ENCODE data around the gene SYNE1. TPM values are rescaled to one million over a fixed set of nuclear protein-coding genes. Genes with fewer than 3 reads are reported as not detected.

SYNE1 gene
- total RNA-seq, 2 experiments from 2014 or later: 74.6 to 140 TPM

DNA sequence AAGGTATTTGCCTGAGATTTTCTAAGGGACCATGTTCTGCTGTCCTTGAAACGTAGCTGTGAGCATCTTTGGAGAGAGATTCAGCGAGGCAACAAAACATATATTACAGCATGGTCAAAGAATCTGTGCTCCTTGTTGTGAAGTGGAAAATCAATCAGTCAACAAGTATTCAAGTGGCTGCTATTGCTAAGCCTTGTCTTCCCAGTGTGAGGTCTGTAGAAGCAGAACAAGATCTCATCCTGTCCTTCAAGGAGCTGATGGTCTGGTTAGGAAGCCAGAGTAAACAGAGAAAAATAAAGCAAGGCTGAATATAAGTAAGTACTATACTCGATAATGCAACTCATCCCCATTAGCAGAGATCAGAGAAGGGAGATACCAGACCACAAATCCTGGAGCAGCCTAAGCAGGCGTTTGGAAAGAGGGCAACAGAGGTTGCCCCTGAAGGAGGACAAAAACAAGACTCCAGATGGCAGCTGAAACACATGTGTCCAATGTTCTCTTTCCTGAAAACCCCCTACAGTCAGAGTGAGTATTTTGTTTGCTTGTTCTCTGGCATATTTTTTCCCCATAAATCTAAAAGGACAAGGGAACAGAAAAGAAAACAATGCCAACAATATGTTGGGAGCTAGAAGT lies 392.0 kb downstream of the SYNE1 start:
- TF ChIP-seq, protein P1, sequence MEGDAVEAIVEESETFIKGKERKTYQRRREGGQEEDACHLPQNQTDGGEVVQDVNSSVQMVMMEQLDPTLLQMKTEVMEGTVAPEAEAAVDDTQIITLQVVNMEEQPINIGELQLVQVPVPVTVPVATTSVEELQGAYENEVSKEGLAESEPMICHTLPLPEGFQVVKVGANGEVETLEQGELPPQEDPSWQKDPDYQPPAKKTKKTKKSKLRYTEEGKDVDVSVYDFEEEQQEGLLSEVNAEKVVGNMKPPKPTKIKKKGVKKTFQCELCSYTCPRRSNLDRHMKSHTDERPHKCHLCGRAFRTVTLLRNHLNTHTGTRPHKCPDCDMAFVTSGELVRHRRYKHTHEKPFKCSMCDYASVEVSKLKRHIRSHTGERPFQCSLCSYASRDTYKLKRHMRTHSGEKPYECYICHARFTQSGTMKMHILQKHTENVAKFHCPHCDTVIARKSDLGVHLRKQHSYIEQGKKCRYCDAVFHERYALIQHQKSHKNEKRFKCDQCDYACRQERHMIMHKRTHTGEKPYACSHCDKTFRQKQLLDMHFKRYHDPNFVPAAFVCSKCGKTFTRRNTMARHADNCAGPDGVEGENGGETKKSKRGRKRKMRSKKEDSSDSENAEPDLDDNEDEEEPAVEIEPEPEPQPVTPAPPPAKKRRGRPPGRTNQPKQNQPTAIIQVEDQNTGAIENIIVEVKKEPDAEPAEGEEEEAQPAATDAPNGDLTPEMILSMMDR (conservative IDR thresholded peaks at IDR 0.05; ENCODE audit: low read length): no peak
- Histone ChIP-seq H4K20me1 (ENCODE audit: insufficient read depth, low read length) (no peaks in the 10 kb centered on the region), H3K9me2 (ENCODE audit: insufficient read depth, low read length) (no peaks in the 10 kb centered on the region), H2AFZ (ENCODE audit: low read length) (no peak overlapping the region), H3K27ac (ENCODE audit: low read depth, low read length, poor library complexity, severe bottlenecking) (no peak overlapping the region), H3K79me2 (ENCODE audit: insufficient read depth, low read depth, low read length) (no peaks in the 10 kb centered on the region), H3K9me3 (ENCODE audit: low read length) (no peaks in the 10 kb centered on the region), H3K4me2 (ENCODE audit: low read length) (no peak overlapping the region), H3K36me3 (ENCODE audit: insufficient read depth, low read length) (peaks cover 71% of the 10 kb centered on the region), H3K4me1 (ENCODE audit: insufficient read depth, low read length, poor library complexity, severe bottlenecking) (no peaks in the 10 kb centered on the region), H3K4me3 (ENCODE audit: low read depth, low read length, poor library complexity, severe bottlenecking) (no peak overlapping the region)
- POLR2A ChIA-PET: interaction anchor here (0.6 kb wide), 1 partner anchor 496 kb away, joined by 5 read pairs; no protein-coding TSS in a partner anchor
- no peak for DNase-seq (ENCODE audit: low spot score)
- no TSS peak for BruUV-seq (replicated peaks)
- intact Hi-C loops (cut with micrococcal nuclease; ENCODE audit: unreplicated experiment): no loop called here
- CTCF ChIA-PET (ENCODE audit: unreplicated experiment): no interaction called here

GRCh38 chr6:152241013-152241766 lies 396.0 kb downstream of the SYNE1 start:
- Histone ChIP-seq H3K36me3 (ENCODE audit: insufficient read depth, low read length) (peaks cover 82% of the 10 kb centered on the region), H3K9me2 (ENCODE audit: insufficient read depth, low read length) (no peaks in the 10 kb centered on the region)
- CTCF ChIA-PET (ENCODE audit: unreplicated experiment): no interaction called here

More at GRCh38 chr6:152241013-152241766, 396.0 kb downstream of the SYNE1 start:
- Histone ChIP-seq H3K4me1 (ENCODE audit: insufficient read depth, low read length, poor library complexity, severe bottlenecking) (no peaks in the 10 kb centered on the region), H3K79me2 (ENCODE audit: insufficient read depth, low read depth, low read length) (no peaks in the 10 kb centered on the region), H4K20me1 (ENCODE audit: insufficient read depth, low read length) (no peaks in the 10 kb centered on the region), H3K4me3 (ENCODE audit: low read depth, low read length, poor library complexity, severe bottlenecking) (no peak overlapping the region), H3K4me2 (ENCODE audit: low read length) (no peak overlapping the region), H3K27ac (ENCODE audit: low read depth, low read length, poor library complexity, severe bottlenecking) (no peak overlapping the region), H3K9me3 (ENCODE audit: low read length) (no peaks in the 10 kb centered on the region), H2AFZ (ENCODE audit: low read length) (no peak overlapping the region)
- POLR2A ChIA-PET: interaction anchor here (0.6 to 1.0 kb wide), 5 partner anchors 14 to 1134 kb away, joined by 3 to 6 read pairs (median 4); no protein-coding TSS in a partner anchor
- no peak for DNase-seq (ENCODE audit: low spot score)
- intact Hi-C loops (cut with micrococcal nuclease; ENCODE audit: unreplicated experiment): no loop called here
- no peak for TF ChIP-seq EZH2phosphoT487 (IDR thresholded peaks at IDR 0.05; ENCODE audit: borderline replicate concordance, low read depth, low read length)
- TF ChIP-seq, protein P1 (conservative IDR thresholded peaks at IDR 0.05; ENCODE audit: low read length): no peak
- BruUV-seq (replicated peaks): no TSS peak

Measured in OCI-LY7 (cell line).